Measurements from ENCODE around the gene LZTR1. TPM values are rescaled to one million over a fixed set of nuclear protein-coding genes. Genes with fewer than 3 reads are reported as not detected.

LZTR1 gene
- total RNA-seq, 1 experiment from 2014 or later: 41.0 TPM

GRCh38 chr22:21013657-21014201 is 31.6 kb downstream of the LZTR1 start:
- Histone ChIP-seq H3K4me1 (ENCODE audit: insufficient read depth, low read length) (peaks cover 7% of the 10 kb centered on the region; the same call in 1 of the 2 replicates), H3K27me3 (ENCODE audit: low read length) (no peaks in the 10 kb centered on the region), H2AFZ (ENCODE audit: low read length) (no peak overlapping the region), H3K36me3 (ENCODE audit: low read depth, low read length) (no peaks in the 10 kb centered on the region), H3K4me3 (ENCODE audit: low read length) (no peak overlapping the region), H3K9me3 (ENCODE audit: low read length) (no peaks in the 10 kb centered on the region), H3K27ac (ENCODE audit: low read length) (no peak overlapping the region), H3K79me2 (ENCODE audit: low read length) (no peaks in the 10 kb centered on the region), H3K9ac (ENCODE audit: low read length) (no peak overlapping the region), H3K4me2 (ENCODE audit: low read length) (no peak overlapping the region), H3K9me2 (replicated peaks; ENCODE audit: low read length) (no peaks in the 10 kb centered on the region), H3F3A (ENCODE audit: low read length, unreplicated experiment) (no peaks in the 10 kb centered on the region), H4K20me1 (ENCODE audit: low read length) (no peaks in the 10 kb centered on the region)
- intact Hi-C loops (cut with micrococcal nuclease): no loop called here
- ChIA-PET POLR2A (ENCODE audit: unreplicated experiment) (no interaction called here), CTCF (no interaction called here)
- BruUV-seq (replicated peaks): no TSS peak
- TF ChIP-seq EZH2phosphoT487 (IDR thresholded peaks at IDR 0.05; ENCODE audit: borderline replicate concordance, low read length): no peak
- no peak for TF ChIP-seq EZH2 (IDR thresholded peaks at IDR 0.05; ENCODE audit: low read length, unreplicated experiment)
- TF ChIP-seq, protein P1, sequence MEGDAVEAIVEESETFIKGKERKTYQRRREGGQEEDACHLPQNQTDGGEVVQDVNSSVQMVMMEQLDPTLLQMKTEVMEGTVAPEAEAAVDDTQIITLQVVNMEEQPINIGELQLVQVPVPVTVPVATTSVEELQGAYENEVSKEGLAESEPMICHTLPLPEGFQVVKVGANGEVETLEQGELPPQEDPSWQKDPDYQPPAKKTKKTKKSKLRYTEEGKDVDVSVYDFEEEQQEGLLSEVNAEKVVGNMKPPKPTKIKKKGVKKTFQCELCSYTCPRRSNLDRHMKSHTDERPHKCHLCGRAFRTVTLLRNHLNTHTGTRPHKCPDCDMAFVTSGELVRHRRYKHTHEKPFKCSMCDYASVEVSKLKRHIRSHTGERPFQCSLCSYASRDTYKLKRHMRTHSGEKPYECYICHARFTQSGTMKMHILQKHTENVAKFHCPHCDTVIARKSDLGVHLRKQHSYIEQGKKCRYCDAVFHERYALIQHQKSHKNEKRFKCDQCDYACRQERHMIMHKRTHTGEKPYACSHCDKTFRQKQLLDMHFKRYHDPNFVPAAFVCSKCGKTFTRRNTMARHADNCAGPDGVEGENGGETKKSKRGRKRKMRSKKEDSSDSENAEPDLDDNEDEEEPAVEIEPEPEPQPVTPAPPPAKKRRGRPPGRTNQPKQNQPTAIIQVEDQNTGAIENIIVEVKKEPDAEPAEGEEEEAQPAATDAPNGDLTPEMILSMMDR (conservative IDR thresholded peaks at IDR 0.05; ENCODE audit: low read depth, low read length): no peak
- ATAC-seq (no peak), DNase-seq (no peak)

- no peaks in the 10 kb centered on the region for H3K27me3 ChIP-seq (ENCODE audit: low read length)
- no peak overlapping the region for H2AFZ ChIP-seq (ENCODE audit: low read length)
- no peaks in the 10 kb centered on the region for H4K20me1 ChIP-seq (ENCODE audit: low read length)
- H3K4me3 ChIP-seq (ENCODE audit: low read length): no peak overlapping the region
- H3K4me2 ChIP-seq (ENCODE audit: low read length): no peak overlapping the region
- H3K79me2 ChIP-seq (ENCODE audit: low read length): no peaks in the 10 kb centered on the region
- BruUV-seq (replicated peaks): no TSS peak
- ChIA-PET CTCF (no interaction called here), POLR2A (ENCODE audit: unreplicated experiment) (interaction anchor here (0.6 kb wide), 1 partner anchor 32 kb away, joined by 6 read pairs; the partner anchor contains the start of gene LZTR1)
- H3K9me2 ChIP-seq (replicated peaks; ENCODE audit: low read length): no peaks in the 10 kb centered on the region
- H3K27ac ChIP-seq (ENCODE audit: low read length): no peak overlapping the region
- no peaks in the 10 kb centered on the region for H3F3A ChIP-seq (ENCODE audit: low read length, unreplicated experiment)
- intact Hi-C loops (cut with micrococcal nuclease): no loop called here
- DNase-seq (no peak), ATAC-seq (no peak)
- no peaks in the 10 kb centered on the region for H3K9me3 ChIP-seq (ENCODE audit: low read length)
- H3K9ac ChIP-seq (ENCODE audit: low read length): no peak overlapping the region
- peaks cover 7% of the 10 kb centered on the region; the same call in 1 of the 2 replicates for H3K4me1 ChIP-seq (ENCODE audit: insufficient read depth, low read length)
- TF ChIP-seq EZH2 (IDR thresholded peaks at IDR 0.05; ENCODE audit: low read length, unreplicated experiment): no peak
- no peaks in the 10 kb centered on the region for H3K36me3 ChIP-seq (ENCODE audit: low read depth, low read length)
Observed at GRCh38 chr22:21014202-21014725, 32.2 kb downstream of the LZTR1 start.

GRCh38 chr22:21014726-21015465 is 32.8 kb downstream of the LZTR1 start, which contains the start of gene P2RX6:
Gene P2RX6, plus strand, starts transcription at chr22:21015165. Its CDS starts 10 bp downstream, at chr22:21015175.
- no peaks in the 10 kb centered on the region for H3K36me3 ChIP-seq (ENCODE audit: low read depth, low read length)
- no peak within 1 kb of the TSS for H3K4me3 ChIP-seq (ENCODE audit: low read length)
- H3K27ac ChIP-seq (ENCODE audit: low read length): no peak within 1 kb of the TSS
- ATAC-seq (peak; percentile 83), DNase-seq (peak; percentile 17)
- H3K79me2 ChIP-seq (ENCODE audit: low read length): no peaks in the 10 kb centered on the region
- no peak for TF ChIP-seq EZH2phosphoT487 (IDR thresholded peaks at IDR 0.05; ENCODE audit: borderline replicate concordance, low read length)
- TF ChIP-seq, protein P1 (conservative IDR thresholded peaks at IDR 0.05; ENCODE audit: low read depth, low read length): no peak
- no peak for TF ChIP-seq EZH2 (IDR thresholded peaks at IDR 0.05; ENCODE audit: low read length, unreplicated experiment)
- ChIA-PET CTCF (no interaction called here), POLR2A (ENCODE audit: unreplicated experiment) (interaction anchor here (0.6 kb wide), 1 partner anchor 33 kb away, joined by 6 read pairs; the partner anchor contains the start of gene LZTR1)
- H3K9me2 ChIP-seq (replicated peaks; ENCODE audit: low read length): no peaks in the 10 kb centered on the region
- H3K9me3 ChIP-seq (ENCODE audit: low read length): no peaks in the 10 kb centered on the region
- H3K27me3 ChIP-seq (ENCODE audit: low read length): no peaks in the 10 kb centered on the region
- peak within 1 kb of the TSS; percentile 61; the same call in 1 of the 2 replicates for H2AFZ ChIP-seq (ENCODE audit: low read length)
- no TSS peak for BruUV-seq (replicated peaks)
- no peak within 1 kb of the TSS for H3K9ac ChIP-seq (ENCODE audit: low read length)
- H3F3A ChIP-seq (ENCODE audit: low read length, unreplicated experiment): no peaks in the 10 kb centered on the region
- intact Hi-C loops (cut with micrococcal nuclease): no loop called here
- H4K20me1 ChIP-seq (ENCODE audit: low read length): no peaks in the 10 kb centered on the region
- H3K4me2 ChIP-seq (ENCODE audit: low read length): peak within 1 kb of the TSS; percentile 28
- peaks cover 7% of the 10 kb centered on the region; the same call in 1 of the 2 replicates for H3K4me1 ChIP-seq (ENCODE audit: insufficient read depth, low read length)

Data from PC-3 (cell line).